HFFc6 (cell line): ENCODE results near the gene DSTN. TPM values are rescaled to one million over a fixed set of nuclear protein-coding genes. Genes with fewer than 3 reads are reported as not detected.

Experiments
- DNase-seq: peaks from one replicate; pipeline ENCODE4 v3.0.0-alpha.2; 2018
- H3K27ac Mint-ChIP-seq: 2 replicates; pipeline ENCODE4 v1.8.0; 2020; ENCODE audit warnings: mild to moderate bottlenecking, mixed read lengths
- H3K27me3 Mint-ChIP-seq: 2 replicates; pipeline ENCODE4 v1.8.0; 2021; ENCODE audit warnings: mild to moderate bottlenecking, moderate library complexity, mixed read lengths; ENCODE audit not compliant: insufficient read depth
- H3K36me3 Mint-ChIP-seq: 2 replicates; pipeline ENCODE4 v1.8.0; 2021; ENCODE audit warnings: low read depth, mixed read lengths
- H3K4me1 Mint-ChIP-seq: 2 replicates; pipeline ENCODE4 v1.8.0; 2020; ENCODE audit warnings: low read depth, mixed read lengths
- H3K4me3 Mint-ChIP-seq: 2 replicates; pipeline ENCODE4 v1.8.0; 2020; ENCODE audit warnings: mild to moderate bottlenecking, moderate library complexity, mixed read lengths
- H3K9me3 Mint-ChIP-seq: 2 replicates; pipeline ENCODE4 v1.8.0; 2020; ENCODE audit warnings: mild to moderate bottlenecking, mixed read lengths
- total RNA-seq, 6 experiments: library from RNA; stranded (reverse); fragmentation: NEBNext Ultra II Directional; extraction: Animal tissue kit (Norgen Biotek cat#: 25700); gene quantifications; 2 replicates in 1 of 6; 3 replicates in 5 of 6; pipeline ENCODE4 v1.2.3, GENCODE V29; 2021
- TF ChIP-seq, protein P1 (sequence below): fragments of 200-600 bp; sonication (generic); IDR thresholded peaks from 2 replicates; pipeline ENCODE4 v1.5.0; 2021; ENCODE audit warnings: antibody characterized with exemption, mild to moderate bottlenecking

The DSTN gene
- total RNA-seq, 6 experiments from 2014 or later, result 497 to 624 (median 521) TPM

- Mint-ChIP-seq H3K4me3 (peak overlapping the region; percentile 29; the same call in 1 of the 2 replicates), H3K36me3 (peaks cover 35% of the 10 kb centered on the region), H3K27me3 (no peaks in the 10 kb centered on the region; the same call in 1 of the 2 replicates), H3K4me1 (peaks cover 67% of the 10 kb centered on the region), H3K9me3 (no peaks in the 10 kb centered on the region), H3K27ac (peak overlapping the region; percentile 63)
- DNase-seq, result peak; percentile 29
- TF ChIP-seq, protein P1, sequence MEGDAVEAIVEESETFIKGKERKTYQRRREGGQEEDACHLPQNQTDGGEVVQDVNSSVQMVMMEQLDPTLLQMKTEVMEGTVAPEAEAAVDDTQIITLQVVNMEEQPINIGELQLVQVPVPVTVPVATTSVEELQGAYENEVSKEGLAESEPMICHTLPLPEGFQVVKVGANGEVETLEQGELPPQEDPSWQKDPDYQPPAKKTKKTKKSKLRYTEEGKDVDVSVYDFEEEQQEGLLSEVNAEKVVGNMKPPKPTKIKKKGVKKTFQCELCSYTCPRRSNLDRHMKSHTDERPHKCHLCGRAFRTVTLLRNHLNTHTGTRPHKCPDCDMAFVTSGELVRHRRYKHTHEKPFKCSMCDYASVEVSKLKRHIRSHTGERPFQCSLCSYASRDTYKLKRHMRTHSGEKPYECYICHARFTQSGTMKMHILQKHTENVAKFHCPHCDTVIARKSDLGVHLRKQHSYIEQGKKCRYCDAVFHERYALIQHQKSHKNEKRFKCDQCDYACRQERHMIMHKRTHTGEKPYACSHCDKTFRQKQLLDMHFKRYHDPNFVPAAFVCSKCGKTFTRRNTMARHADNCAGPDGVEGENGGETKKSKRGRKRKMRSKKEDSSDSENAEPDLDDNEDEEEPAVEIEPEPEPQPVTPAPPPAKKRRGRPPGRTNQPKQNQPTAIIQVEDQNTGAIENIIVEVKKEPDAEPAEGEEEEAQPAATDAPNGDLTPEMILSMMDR, result no peak
Measured at GRCh38 chr20:17579369-17580039, 9.6 kb downstream of the DSTN start.

- TF ChIP-seq, protein P1, result no peak
- no peak for DNase-seq
- Mint-ChIP-seq H3K4me3 (no peak overlapping the region), H3K27ac (peak overlapping the region; percentile 6), H3K9me3 (no peaks in the 10 kb centered on the region), H3K36me3 (peaks cover 27% of the 10 kb centered on the region), H3K4me1 (peaks cover 70% of the 10 kb centered on the region), H3K27me3 (no peaks in the 10 kb centered on the region; the same call in 1 of the 2 replicates)
Measured at GRCh38 chr20:17580895-17581294, 11.0 kb downstream of the DSTN start.

DNA sequence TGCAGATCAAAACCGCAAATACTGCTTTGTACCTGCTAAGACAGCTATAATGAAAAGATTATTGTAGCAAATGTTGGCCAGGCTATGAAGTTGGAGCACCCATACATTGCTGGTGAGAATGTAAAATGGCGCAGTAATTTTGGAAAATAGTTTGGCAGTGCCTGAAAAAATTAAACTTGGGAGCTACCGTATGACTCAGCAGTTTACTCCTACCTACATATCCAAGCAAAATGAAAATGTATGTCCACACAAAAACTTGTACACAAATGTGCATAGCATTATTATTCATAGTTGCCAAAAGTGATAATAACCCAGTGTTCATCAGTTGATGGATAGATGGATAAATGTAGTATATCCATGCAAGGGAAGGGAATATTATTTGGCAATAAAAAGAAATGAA lies 13.3 kb downstream of the DSTN start:
- TF ChIP-seq, protein P1, result no peak
- no peak for DNase-seq
- Mint-ChIP-seq H3K4me1 (peaks cover 83% of the 10 kb centered on the region), H3K27me3 (no peaks in the 10 kb centered on the region; the same call in 1 of the 2 replicates), H3K4me3 (no peak overlapping the region; the same call in 1 of the 2 replicates), H3K9me3 (no peaks in the 10 kb centered on the region), H3K36me3 (peaks cover 30% of the 10 kb centered on the region), H3K27ac (peak overlapping the region; percentile 45; the same call in 1 of the 2 replicates)

GRCh38 chr20:17584689-17585088 lies 14.8 kb downstream of the DSTN start:
- Mint-ChIP-seq H3K9me3 (no peaks in the 10 kb centered on the region), H3K27me3 (no peaks in the 10 kb centered on the region; the same call in none of the 2 replicates), H3K27ac (peak overlapping the region; percentile 40), H3K4me3 (no peak overlapping the region), H3K36me3 (peaks cover 35% of the 10 kb centered on the region), H3K4me1 (peaks cover 80% of the 10 kb centered on the region)
- DNase-seq, result no peak
- TF ChIP-seq, protein P1, result no peak

DNA sequence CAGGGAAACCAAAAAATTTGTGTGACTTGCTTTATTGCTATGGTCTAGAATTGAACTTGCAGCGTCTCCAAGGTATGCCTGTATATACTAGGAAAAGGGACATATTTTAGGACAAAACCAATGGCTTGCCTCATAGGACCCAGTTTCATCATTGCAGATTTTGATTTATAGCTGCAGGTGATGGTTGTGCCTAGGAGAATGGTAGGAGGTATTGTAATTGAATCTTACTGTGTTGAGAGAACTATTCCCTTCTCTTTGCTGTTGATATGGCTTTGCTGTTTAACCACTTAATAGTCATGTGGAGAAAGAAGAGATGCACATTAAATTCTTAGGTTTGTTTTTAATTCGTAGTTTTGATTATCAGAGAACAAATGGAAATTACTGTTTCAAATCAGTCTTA lies 16.4 kb downstream of the DSTN start:
- Mint-ChIP-seq H3K27ac (peak overlapping the region; percentile 12; the same call in 1 of the 2 replicates), H3K36me3 (peaks cover 26% of the 10 kb centered on the region), H3K9me3 (no peaks in the 10 kb centered on the region), H3K27me3 (no peaks in the 10 kb centered on the region; the same call in none of the 2 replicates), H3K4me3 (no peak overlapping the region), H3K4me1 (peaks cover 74% of the 10 kb centered on the region)
- no peak for DNase-seq
- TF ChIP-seq, protein P1, result no peak
